SK-N-DZ (cell line): ENCODE measurements around the gene EMC10.
A peak's percentile ranks its signal among the peaks of the same experiment; 100 is the strongest.
"Not testable (repeated sequence)": the region's sequence is repeated elsewhere in the genome, so short reads cannot be mapped to it uniquely, and the experiment has no call there.

Experiments used
- DNase-seq: peaks from one replicate; pipeline ENCODE4 v3.0.0-alpha.2; 2015; ENCODE audit warnings: low spot score

The EMC10 gene

DNA sequence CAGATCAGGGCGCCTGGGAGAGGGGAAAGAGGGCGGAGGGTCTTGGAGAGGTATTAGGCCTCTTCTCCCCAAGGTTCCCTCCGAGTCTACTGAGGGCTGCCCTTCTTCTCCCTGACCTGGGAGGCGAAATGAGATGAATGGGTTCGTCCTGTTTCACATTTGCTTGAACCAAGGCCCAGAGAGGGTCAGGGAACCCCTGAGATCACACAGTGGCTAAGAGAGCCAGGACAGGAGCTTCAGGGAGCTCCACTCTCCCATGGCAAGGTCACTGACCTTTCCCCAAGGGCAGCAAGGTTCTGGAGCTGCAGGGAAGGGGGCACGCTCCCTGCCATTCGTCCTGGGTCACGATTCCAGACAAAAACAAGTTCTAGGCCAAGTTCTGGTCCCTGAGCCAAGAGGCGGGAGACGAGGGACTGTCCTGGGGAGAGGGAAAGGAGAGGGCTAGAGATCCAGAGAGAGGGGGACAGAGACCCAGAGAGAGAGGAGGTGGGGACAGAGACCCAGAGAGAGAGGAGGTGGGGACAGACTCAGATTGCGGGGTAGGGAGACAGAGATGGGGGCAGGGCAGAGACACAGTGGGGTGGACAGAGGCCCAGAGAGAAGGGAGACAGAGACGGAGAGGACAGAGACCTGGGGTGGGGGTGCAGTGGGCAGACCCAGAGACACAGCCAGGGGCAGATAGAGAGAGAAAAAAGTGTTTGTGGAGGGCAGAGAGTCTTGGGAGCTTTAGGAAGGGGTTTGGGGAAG, 36.9 kb downstream of the EMC10 start:
- DNase-seq: no peak

DNA sequence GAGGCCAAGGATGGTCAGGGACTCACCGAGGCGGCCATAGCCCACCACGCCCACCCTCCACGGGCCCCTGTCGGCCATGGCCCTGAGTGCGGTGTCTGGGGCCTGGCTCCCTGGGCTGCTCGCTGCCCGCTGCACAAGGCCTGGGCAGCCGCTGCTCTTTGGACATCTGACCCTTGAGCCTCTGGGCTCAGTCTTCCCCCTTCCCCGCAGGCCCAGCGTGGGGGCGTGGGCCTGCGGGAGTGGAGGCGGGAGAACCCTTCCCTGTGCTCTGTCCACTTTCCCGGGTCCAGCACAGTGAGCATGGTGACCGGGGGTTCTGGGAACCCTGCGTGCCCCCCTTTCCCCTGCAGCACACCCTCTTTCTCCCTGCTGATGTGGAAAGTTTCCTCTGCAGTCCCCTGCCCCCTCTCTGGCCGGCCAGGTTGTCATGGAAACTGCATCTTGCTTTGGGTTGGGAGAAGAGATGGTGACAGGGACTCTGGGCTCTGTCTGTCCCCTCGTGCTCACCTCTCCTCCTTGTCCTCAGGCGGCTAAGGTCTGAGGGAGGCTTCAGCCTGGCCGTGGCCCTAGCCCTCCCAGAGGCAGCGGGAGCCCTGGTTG, 37.5 kb downstream of the EMC10 start, which contains the start of gene ASPDH:
ASPDH (minus strand) TSS at position 168 of the 600 bp plus-strand sequence; CDS start at position 78, 90 bp downstream.
- DNase-seq: peak; percentile 29

GRCh38 chr19:50514346-50515167, 38.2 kb downstream of the EMC10 start:
- DNase-seq: peak; percentile 66

- DNase-seq: no peak
These were observed 38.9 kb downstream of the EMC10 start for GRCh38 chr19:50515168-50515561.

GRCh38 chr19:50516456-50516855, 40.1 kb downstream of the EMC10 start:
- DNase-seq: no peak

GRCh38 chr19:50516964-50517703, 40.8 kb downstream of the EMC10 start:
- DNase-seq: no peak

DNA sequence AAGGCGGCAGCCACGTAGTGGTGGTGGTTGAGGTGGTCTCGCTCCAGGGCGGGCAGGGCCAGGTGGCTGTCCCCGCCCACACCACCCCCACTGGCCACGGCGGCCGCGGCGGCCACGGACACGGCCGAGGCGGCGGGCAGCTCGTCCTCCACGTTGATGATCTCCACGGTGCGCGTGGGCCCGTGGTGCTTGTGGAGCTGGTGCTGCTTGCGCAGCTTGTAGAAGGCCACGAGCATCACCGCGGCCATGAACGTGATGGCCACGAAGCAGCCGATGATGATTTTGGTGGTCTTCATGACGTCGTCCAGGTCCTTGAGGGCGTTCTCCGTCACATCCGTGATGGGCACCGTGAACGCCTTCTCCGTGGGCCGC, 41.4 kb downstream of the EMC10 start:
- no peak for DNase-seq

DNA sequence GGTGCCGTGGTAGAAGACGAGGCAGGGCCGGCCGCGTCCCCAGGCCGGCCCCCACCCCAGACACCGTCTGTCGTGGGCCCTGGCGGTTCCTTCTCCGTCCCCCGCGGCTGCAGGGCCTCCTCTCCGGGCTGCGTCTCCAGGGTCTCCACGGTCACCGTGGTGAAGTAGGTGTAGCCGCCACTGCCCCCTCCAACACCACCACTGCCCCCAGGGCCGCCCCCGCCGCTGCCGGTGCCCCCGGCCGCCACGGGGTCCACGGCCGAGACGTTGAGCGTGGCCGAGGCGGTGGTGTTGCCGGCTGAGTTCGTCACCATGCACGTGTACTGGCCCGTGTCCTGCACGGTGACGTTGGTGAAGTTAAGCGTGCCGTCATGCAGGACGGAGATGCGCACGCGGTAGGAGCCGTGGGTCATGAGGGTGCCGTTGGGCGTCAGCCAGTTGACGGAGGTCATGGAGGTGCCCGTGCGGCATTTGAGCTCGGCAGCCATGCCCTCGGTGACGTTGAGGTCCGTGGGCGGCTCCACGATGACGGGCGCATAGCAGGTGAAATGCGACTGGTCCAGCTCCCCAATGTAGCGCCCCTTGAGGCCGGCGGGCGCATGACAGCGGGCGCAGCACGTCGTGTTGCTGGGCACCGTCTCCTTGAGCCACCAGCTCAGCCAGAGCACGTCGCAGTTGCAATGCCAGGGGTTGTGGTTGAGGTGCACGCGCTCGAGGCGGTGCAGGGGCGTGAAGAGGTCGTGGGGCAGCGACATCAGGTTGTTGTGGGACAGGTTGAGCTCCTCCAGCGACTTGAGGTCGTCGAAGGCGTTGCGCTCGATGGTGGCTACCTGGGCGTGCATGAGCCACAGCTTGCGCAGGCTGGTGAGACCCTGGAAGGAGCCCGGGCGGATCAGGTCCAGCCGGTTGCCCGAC, 42.0 kb downstream of the EMC10 start:
- DNase-seq: no peak

GRCh38 chr19:50519006-50519575, 42.8 kb downstream of the EMC10 start:
- no peak for DNase-seq

DNA sequence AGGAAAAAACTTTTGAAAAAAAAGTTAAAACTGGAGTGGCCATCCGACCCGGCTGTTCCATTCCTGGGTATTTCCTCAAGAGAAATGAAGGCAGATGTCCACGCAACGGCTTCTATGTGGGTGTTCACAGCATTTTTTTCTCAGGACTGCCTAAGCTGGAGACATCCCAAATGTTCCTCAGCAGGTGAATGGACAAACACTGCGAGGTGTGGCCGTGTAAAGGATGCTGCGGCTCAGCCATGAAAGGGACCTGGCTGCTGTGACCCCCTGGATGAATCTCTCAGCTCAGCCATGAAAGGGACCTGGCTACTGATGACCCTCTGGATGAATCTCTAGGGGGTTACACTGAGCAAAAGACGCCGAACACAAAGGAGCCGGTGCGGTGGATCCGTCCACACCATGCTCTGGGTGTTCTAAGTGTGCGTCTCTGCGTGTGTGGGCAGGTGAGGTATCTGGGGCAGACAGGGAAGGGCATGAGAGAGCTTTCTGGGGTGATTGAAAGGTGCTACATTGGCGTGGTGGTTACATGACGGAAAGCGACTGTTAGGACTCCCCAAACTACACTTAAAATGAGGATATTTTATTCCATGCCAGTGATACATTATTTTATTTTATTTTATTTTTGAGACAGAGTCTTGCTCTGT, 44.6 kb downstream of the EMC10 start:
- DNase-seq: no peak

- no peak for DNase-seq
These were observed 46.6 kb downstream of the EMC10 start for GRCh38 chr19:50522881-50523280.

GRCh38 chr19:50528052-50528451, 51.7 kb downstream of the EMC10 start:
- DNase-seq: not testable (repeated sequence)

DNA sequence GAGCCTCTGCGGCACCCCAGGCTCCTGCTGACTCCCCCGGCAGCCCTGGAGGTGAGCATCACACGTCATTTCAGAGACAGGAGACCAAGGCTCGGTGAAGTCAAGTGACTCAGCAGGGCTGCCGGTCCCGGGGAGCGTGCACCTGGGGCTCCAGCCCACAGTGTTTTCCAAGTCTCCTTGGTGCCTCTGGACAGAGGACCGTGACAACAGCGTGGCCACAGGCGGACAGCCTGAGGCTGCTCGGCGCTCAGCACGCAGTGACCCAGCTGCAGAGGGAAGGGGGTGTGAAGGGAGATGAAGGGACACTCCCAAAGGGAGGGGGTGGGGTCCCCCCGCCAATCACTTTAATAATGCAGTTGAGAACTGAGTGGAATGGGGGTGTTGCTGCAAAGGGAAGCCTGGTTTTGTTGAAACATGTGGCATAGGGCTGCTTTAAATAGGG, 54.9 kb downstream of the EMC10 start:
- DNase-seq: no peak

DNA sequence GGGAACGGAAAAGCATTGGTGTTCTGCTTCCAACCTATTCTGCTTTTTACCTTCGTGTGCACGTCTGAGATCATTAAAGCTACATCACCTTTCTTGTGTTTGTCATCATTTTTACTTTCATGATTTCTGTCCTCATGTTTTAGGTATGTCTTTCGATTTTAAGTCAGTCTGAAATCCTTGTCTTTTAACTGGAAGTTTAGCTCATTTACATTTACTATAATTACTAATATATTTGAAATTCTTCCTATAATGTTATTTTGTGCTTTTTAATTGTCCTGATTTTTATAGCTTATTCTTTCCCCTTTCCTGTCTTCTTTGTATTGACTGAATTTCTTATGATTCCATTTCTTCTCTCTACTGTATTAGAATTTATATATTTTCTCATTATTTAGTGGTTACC, 56.6 kb downstream of the EMC10 start:
- DNase-seq: no peak

DNA sequence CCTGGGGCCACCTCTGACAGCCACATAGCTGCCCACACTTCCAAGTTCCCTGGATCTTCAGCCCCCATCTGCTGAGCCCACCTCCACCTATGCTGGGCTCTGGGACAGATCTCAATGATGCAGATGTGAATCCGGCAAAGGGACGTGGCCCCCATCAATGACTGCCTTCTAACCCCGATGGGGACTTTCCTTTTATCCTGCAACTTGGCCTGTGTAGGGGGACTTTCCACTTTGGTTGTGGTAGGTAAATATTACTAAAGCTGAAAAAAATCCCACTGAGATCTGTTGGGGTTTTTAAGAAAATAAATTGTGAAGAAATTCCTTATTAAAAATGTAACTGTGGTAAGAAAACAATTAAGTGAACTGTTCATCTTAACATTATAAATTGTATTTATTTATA, 58.2 kb downstream of the EMC10 start:
- DNase-seq: no peak

GRCh38 chr19:50535672-50536187, 59.4 kb downstream of the EMC10 start:
- no peak for DNase-seq

GRCh38 chr19:50536662-50537305, 60.5 kb downstream of the EMC10 start:
- no peak for DNase-seq

- DNase-seq: no peak
These were observed 61.0 kb downstream of the EMC10 start for GRCh38 chr19:50537306-50537685.

DNA sequence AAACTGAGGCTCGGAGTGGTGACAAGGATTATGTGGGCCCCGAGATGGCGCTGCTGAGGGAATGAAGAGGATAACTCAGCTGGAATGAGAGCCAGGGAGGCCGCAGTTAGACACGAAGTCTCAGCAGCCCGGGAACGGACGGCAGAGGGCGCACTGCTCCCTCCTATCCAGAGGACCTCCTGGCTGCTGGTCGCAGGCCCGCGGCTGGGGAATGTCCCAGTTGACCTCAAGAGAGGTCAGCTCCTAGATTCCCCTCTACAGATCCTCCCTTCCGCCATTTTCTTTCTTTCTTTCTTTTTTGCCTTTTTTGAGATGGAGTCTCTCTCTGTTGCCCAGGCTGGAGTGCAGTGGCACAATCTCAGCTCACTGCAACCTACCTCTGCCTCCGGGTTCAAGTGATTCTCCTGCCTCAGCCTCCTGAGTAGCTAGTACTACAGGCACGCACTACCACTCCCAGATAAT, 61.5 kb downstream of the EMC10 start:
- DNase-seq: peak; percentile 75
